Natural killer cell treated with Interleukin-12 subunit alpha and Interleukin-12 subunit beta and Interleukin-15 and Interleukin-18, amount 100 ng/mL, for 72 hours (primary cell): Measurements from ENCODE around the gene CEBPZOS. TPM values are rescaled to one million over a fixed set of nuclear protein-coding genes. Genes with fewer than 3 reads are reported as not detected.

Experiments used
- ATAC-seq, 2 donors: fragments of 150-1000 bp; cut with Tn5 transposase in 1 of 2; sonication (Bioruptor Pico), chemical (Tn5 transposase) in 1 of 2; 2 replicates each; pipeline ENCODE4 v1.10.0; 2021
- DNase-seq: peaks from one replicate; pipeline ENCODE4 v3.0.0; 2022; ENCODE audit warnings: low spot score
- H3K27ac Mint-ChIP-seq, 2 donors: 1 replicate in 1 of 2; 2 replicates in 1 of 2; pipeline ENCODE4 v1.8.0; 2022; ENCODE audit warnings: mixed read lengths in 2 of 2, mild to moderate bottlenecking in 1 of 2, moderate library complexity in 1 of 2
- H3K27me3 Mint-ChIP-seq, 2 donors: 1 replicate in 1 of 2; 2 replicates in 1 of 2; pipeline ENCODE4 v1.8.0; 2022; ENCODE audit warnings: mixed read lengths in 2 of 2
- H3K36me3 Mint-ChIP-seq: one replicate; pipeline ENCODE4 v1.8.0; 2022; ENCODE audit warnings: mixed read lengths
- H3K4me1 Mint-ChIP-seq, 2 donors: 1 replicate in 1 of 2; 2 replicates in 1 of 2; pipeline ENCODE4 v1.8.0; 2022; ENCODE audit warnings: low read depth in 2 of 2, mixed read lengths in 2 of 2, mild to moderate bottlenecking in 1 of 2
- H3K4me3 Mint-ChIP-seq: one replicate; pipeline ENCODE4 v1.8.0; 2022; ENCODE audit warnings: mixed read lengths
- H3K9me3 Mint-ChIP-seq: 2 replicates; pipeline ENCODE4 v1.8.0; 2022; ENCODE audit warnings: mixed read lengths
- total RNA-seq, 2 donors: library from RNA; stranded (reverse); gene quantifications; one replicate each; pipeline ENCODE4 v1.2.3, GENCODE V29; 2022

Gene CEBPZOS
- 10 to 100 TPM; 32.6 to 37.9 TPM for total RNA-seq

DNA sequence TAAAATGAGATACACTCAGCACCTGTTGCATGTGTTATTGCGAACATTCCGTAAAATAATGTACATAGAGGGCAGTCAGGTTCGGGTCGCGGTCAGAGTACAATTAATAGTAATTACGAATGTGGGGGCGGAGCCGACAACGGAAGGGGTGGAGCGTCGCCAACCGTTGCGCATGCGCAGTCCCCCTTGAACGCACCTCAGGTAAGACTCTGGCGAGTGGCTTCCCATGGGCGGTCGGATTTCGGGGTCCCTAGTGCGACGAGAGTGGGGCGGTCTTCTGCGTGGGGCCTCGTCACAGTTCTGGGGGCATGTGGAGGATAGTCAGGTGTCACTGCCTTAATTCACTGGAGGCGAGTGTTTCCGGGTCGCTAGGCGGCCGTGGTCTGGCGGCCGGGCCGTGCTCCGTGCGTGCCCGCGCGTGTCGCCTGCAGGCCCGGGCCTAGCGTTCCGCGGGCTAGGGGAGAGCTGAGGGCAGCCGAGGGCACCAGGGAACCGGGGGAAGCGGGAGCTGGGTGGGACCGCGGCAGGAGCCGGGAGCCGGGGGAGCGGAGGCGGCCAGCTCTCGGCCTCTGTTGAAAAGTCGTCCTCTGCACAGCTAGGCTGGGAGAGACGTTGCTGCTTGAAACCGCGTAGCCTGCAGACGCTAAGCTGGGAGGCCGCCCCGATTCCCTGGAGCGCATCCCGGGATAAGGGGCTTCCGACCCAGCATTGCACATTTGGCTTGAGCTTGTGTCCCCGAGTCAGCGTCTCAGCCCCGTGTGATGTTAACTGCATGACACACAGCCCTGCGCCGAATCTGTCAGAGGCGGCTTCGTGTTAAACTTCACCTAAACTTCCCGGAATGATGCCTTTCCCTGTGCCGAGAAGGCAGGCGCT is at the start of gene CEBPZOS:
TSS of gene CEBPZOS (plus strand) at position 177 of the 876 bp plus-strand sequence. CDS start 3,209 bp downstream, outside the sequence.
- DNase-seq: peak; percentile 89
- peak within 1 kb of the TSS; percentile 94 for H3K4me3 Mint-ChIP-seq
- peaks cover 15 to 22% of the 10 kb centered on the region in 2 donors for H3K4me1 Mint-ChIP-seq
- no peaks in the 10 kb centered on the region for H3K9me3 Mint-ChIP-seq
- peak within 1 kb of the TSS; percentile 97 to 99 for H3K27ac Mint-ChIP-seq
- H3K27me3 Mint-ChIP-seq: no peaks in the 10 kb centered on the region
- ATAC-seq: peak; percentile 90 to 93
- peaks cover 2% of the 10 kb centered on the region for H3K36me3 Mint-ChIP-seq

DNA sequence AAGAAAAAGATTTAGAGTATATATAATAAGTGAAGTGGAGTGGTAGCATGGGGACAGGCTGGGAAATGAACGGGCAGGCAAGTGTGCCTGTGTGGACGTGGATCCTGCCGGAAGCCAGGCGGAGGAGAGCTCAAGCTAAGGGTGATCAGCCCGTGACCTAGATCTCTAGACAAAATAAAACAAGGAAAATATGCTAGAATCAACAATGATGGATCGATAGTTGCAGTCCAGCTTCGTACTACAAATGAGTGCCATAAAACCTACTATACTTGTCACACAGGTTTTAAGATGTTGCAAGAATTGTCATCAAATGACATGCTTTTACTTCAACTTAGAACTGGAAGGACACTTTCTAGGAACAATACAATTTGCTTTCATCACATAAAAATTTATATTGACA is 48.0 kb upstream of the CEBPZOS start:
- Mint-ChIP-seq H3K4me3 (no peak overlapping the region), H3K36me3 (peaks cover 29% of the 10 kb centered on the region), H3K27ac (peak overlapping the region; percentile 24 to 81), H3K9me3 (no peaks in the 10 kb centered on the region), H3K27me3 (no peaks in the 10 kb centered on the region), H3K4me1 (peaks cover 25 to 30% of the 10 kb centered on the region in 2 donors)
- no peak for DNase-seq
- no peak for ATAC-seq

DNA sequence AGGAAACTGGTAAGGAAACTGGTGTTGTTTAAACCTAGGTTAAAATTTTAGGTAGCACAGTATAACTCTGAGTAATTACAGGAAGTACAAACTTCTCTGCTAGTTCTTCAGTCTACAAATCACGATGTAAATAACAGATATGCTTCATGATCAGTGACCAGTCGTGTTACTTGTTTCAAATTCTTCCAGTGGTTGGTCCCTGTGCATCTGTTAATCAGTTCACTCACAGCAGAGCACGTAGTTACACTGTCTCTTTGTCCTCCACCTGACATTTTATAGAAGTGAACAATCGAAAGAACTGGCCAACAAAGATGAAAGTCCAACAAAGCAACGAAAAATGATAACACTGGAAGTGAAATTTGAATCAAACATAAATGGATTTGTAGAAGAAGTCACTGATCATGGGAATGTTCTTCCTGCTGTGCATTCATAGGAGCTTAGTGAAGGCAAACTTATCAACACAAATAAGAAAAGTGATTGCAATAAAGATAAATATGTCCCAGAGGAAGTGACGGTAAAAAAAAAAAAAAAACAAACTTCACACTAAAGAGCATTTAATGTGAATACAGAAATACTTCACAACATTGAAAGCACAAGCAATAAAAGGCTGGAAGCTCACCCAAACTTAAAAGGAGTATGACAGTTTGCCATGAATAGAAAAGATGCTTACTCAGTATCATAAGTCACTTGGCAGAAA is 46.5 kb upstream of the CEBPZOS start:
- no peaks in the 10 kb centered on the region for H3K9me3 Mint-ChIP-seq
- peak overlapping the region; percentile 80 to 81 for H3K27ac Mint-ChIP-seq
- no peak for DNase-seq
- H3K4me1 Mint-ChIP-seq: peaks cover 27 to 35% of the 10 kb centered on the region in 2 donors
- no peaks in the 10 kb centered on the region for H3K27me3 Mint-ChIP-seq
- peak overlapping the region; percentile 88 for H3K4me3 Mint-ChIP-seq
- peaks cover 34% of the 10 kb centered on the region for H3K36me3 Mint-ChIP-seq
- ATAC-seq: peak; percentile 65 to 87

DNA sequence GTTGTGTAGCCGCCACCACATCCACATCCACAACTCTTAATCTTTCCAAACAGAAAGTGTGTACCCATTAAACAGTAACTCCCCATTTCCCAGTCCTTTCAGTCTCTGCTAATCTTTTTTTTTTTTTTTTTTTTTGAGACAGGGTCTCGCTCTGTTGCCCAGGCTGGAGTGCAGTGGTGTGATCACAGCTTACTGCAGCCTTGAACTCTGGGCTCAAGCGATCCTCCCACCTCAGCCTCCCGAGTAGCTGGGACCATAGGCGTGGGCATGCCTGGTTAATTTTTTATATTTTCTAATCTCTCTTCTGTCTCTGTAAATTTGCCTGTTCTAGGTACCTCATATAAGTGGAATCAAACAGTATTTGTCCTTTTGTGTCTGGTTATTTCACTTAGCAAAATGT is 43.1 kb upstream of the CEBPZOS start:
- H3K4me1 Mint-ChIP-seq: peaks cover 46 to 57% of the 10 kb centered on the region in 2 donors
- DNase-seq (no peak), ATAC-seq (no peak)
- no peaks in the 10 kb centered on the region for H3K27me3 Mint-ChIP-seq
- H3K9me3 Mint-ChIP-seq: no peaks in the 10 kb centered on the region
- peaks cover 24% of the 10 kb centered on the region for H3K36me3 Mint-ChIP-seq
- H3K4me3 Mint-ChIP-seq: no peak overlapping the region
- H3K27ac Mint-ChIP-seq: no peak overlapping the region

DNA sequence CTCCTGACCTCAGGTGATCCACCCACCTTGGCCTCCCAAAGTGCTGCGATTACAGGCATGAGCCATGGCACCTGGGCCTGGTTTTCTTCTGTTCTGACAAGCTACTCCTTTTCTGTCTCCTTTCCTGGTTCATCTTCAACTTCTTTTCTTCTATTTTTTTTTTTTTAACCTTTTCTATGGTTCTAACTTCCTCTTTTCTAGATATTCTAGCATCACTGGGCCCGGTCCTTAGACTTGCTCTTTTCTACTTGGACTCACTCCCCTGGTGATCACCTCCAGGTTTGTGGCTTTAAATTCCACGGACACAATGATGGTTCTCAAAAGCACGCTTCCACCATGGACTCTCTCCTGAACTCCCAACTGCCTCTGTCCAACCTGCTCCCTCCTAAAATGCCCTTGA is 41.5 kb upstream of the CEBPZOS start:
- H3K36me3 Mint-ChIP-seq: peaks cover 15% of the 10 kb centered on the region
- peak overlapping the region in 1 of 2 donors; percentile 77 for H3K27ac Mint-ChIP-seq
- no peak for ATAC-seq
- peaks cover 35 to 53% of the 10 kb centered on the region in 2 donors for H3K4me1 Mint-ChIP-seq
- H3K27me3 Mint-ChIP-seq: no peaks in the 10 kb centered on the region
- no peak for DNase-seq
- H3K9me3 Mint-ChIP-seq: no peaks in the 10 kb centered on the region
- peak overlapping the region; percentile 98 for H3K4me3 Mint-ChIP-seq

DNA sequence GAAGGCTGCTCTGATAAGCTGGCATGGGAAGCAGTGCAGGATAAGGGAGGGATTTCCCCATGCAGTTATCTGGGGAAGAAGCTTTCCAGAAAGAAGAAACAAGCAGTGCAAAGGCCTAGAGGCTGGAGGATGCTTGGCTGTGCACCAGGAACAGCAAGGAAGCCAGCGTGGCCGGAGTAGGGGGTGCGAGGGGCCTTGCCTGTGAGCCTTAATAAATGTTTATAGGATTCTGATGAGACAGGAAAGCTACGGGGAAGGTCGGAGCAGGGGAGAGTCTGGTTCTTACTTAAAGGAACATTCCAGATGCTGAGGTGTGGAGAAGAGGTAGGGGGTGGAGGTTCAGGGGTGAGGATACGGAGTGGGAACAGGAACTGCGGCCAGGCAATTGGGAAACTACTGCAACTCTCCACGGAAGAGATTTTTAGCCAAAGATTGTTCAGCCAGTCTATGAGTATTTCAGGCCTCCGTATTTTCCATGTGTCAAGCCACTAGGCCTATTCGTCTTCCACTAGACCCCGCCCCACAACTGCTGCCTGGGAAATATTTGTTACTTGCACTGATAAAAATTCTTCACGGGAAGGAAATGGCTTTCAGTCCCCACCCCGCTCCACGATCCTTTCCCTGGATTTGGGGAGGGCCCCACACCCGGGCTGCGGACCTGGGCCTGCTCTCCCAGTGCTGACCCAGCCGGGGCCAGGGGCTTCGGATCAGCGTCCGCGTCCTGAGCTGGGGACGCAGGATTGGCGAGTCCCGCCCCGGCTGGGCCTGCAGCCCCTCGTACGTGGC is 40.0 kb upstream of the CEBPZOS start:
- ATAC-seq: peak in 1 of 2 donors; percentile 10
- H3K27ac Mint-ChIP-seq: peak overlapping the region; percentile 77 to 83
- peaks cover 15% of the 10 kb centered on the region for H3K36me3 Mint-ChIP-seq
- no peaks in the 10 kb centered on the region for H3K9me3 Mint-ChIP-seq
- H3K4me1 Mint-ChIP-seq: peaks cover 27 to 42% of the 10 kb centered on the region in 2 donors
- H3K27me3 Mint-ChIP-seq: no peaks in the 10 kb centered on the region
- H3K4me3 Mint-ChIP-seq: peak overlapping the region; percentile 98
- DNase-seq: peak; percentile 62

DNA sequence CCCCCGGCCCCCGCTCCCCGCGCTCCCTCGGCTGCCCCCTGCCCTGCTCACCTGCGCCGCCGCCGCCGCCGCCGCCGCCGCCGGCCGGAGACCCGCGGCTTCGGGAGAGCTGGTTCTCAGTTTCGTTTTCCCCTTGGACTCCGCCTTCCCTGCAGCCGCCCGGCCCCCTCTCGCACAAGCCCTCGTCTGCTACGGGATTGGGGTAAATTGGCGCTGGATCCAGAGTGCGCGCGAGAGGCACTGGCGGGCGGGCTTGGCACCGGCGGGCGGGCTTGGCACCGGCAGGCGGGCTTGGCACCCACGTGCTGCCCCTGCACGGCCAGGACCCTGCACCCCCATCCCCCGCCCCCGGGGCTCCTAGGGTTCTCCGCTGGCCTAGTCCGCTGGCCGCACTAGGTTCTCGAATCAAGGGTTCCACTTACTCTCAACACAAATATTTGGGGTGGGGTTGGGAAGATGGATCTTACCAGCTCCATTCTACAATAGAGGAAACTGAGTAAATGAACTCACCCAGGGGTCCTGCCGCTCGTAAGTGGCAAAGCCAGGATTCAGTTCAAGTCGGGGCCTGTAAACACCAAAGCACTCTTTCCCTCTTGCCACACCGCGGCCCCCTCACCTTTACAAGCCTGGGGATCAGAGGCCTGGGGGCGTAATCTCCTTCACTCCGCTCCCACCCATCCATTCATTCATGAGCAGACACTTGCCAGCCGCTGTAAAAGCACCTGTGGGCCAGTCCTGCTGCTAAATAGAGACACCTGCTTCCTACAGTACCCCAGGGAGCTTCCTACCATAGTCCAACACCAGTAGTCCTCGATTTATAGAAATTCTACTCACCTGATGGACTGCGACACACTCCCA is 39.2 kb upstream of the CEBPZOS start, which contains the start of gene EIF2AK2:
TSS of gene EIF2AK2 (minus strand) at position 124 of the 858 bp plus-strand sequence. CDS start 9,174 bp downstream, outside the sequence.
- Mint-ChIP-seq H3K27ac (peak within 1 kb of the TSS; percentile 77 to 83), H3K4me3 (peak within 1 kb of the TSS; percentile 98), H3K4me1 (peaks cover 27 to 38% of the 10 kb centered on the region in 2 donors), H3K36me3 (peaks cover 15% of the 10 kb centered on the region), H3K9me3 (no peaks in the 10 kb centered on the region), H3K27me3 (no peaks in the 10 kb centered on the region)
- ATAC-seq (peak; percentile 96 to 99), DNase-seq (peak; percentile 91)

DNA sequence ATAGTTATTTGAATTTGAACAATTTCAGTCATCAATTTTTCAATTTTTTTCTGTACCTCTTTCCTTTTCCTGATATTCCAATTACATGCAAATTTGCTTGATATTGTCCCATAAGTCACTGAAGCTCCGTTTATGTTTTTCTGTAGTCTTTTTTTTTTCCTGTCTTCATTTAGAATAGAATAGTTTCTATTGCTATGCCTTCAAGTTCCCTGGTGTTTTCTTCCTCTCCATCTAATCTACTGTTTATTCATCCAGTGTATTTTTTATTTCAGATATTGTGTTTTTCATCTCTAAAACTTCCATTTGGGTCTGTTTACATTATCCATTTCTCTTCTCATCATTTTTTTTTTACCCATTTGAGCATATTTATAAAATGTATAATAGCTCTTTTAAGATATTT is 31.5 kb upstream of the CEBPZOS start:
- Mint-ChIP-seq H3K27ac (no peak overlapping the region), H3K36me3 (peaks cover 14% of the 10 kb centered on the region), H3K4me3 (no peak overlapping the region), H3K9me3 (peaks cover 4% of the 10 kb centered on the region), H3K27me3 (peaks cover 0 to 10% of the 10 kb centered on the region in 2 donors), H3K4me1 (no peaks in the 10 kb centered on the region)
- no peak for DNase-seq
- ATAC-seq: no peak

DNA sequence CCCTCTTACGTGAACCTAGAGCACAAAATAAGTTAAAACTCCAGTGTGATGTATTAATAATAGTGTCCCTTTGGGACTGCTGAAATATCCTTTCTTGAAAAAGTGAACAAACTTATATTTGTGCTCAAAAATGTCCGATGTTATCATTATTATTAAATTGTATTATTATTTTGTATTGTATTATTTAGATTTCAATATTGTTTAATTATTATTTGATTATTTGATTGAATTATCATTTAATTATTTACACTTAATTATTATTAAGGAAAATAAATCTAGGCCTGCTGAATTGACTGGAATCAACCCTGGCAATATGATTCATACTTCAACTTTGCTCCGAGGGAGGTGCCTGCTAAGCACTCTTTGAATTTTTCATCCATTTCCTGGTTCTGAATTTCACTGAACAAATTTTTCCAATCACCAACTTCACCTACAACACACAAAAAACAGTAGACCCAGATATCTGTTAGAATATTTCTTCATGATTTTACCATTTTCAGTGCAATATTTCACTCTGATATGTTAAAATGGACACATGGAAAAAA is 28.6 kb upstream of the CEBPZOS start:
- H3K27me3 Mint-ChIP-seq: peaks cover 0 to 10% of the 10 kb centered on the region in 2 donors
- peaks cover 4% of the 10 kb centered on the region for H3K9me3 Mint-ChIP-seq
- no peak overlapping the region for H3K4me3 Mint-ChIP-seq
- peaks cover 14% of the 10 kb centered on the region for H3K36me3 Mint-ChIP-seq
- no peaks in the 10 kb centered on the region for H3K4me1 Mint-ChIP-seq
- H3K27ac Mint-ChIP-seq: no peak overlapping the region
- DNase-seq (no peak), ATAC-seq (no peak)

DNA sequence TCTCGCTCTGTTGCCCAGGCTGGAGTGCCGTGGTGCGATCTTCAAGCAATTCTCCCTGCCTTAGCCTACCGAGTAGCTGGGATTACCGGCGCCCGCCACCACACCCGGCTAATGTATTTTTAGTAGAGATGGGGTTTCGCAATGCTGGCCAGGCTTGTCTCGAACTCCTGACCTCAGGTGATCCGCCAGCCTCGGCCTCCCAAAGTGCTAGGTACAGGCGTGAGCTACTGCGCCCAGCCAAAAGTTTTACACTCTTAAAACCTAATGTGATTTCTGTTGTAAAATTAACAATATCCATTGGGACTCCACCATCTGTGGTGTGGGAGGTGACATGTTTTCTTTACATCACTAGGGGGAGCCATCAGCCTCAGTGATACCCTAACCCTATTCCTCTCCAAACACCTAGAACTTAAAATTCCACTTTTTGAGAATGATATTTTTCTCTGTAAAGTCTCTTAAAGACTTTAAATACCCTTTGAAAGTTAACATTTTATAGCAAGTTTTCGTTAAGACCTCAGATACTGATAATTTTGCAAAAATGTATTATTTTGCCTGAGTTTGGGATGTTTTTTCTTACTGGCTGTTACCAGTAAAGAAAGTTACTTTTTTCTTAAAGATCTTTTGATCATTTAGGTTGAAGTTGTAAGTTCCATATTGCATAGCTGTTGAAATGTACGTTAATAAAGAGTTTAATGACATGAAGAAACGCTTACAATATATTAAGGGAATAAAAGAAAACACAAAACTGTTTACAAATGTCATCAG is 27.9 kb upstream of the CEBPZOS start:
- peaks cover 14% of the 10 kb centered on the region for H3K36me3 Mint-ChIP-seq
- peaks cover 4% of the 10 kb centered on the region for H3K9me3 Mint-ChIP-seq
- ATAC-seq: peak in 1 of 2 donors; percentile 68
- H3K4me3 Mint-ChIP-seq: no peak overlapping the region
- H3K4me1 Mint-ChIP-seq: no peaks in the 10 kb centered on the region
- H3K27me3 Mint-ChIP-seq: peaks cover 0 to 10% of the 10 kb centered on the region in 2 donors
- no peak overlapping the region for H3K27ac Mint-ChIP-seq
- no peak for DNase-seq

DNA sequence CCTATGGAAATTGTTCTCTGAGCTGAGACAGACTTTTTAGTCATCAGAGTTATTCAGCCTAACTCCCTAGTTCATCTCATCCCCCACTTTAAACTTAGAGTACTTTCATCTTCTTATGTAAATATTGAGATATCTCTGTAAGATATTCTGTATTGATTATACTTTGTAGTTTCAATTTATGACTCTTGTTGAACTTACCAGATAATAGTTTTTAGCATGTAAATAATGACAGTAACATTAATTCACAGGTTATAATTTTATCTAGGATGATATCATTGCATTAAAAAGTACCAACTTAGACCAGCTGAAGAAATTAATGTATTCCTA is 24.7 kb upstream of the CEBPZOS start:
- no peak overlapping the region for H3K4me3 Mint-ChIP-seq
- no peaks in the 10 kb centered on the region for H3K4me1 Mint-ChIP-seq
- H3K27me3 Mint-ChIP-seq: peaks cover 0 to under 1% of the 10 kb centered on the region in 2 donors
- H3K36me3 Mint-ChIP-seq: no peaks in the 10 kb centered on the region
- H3K27ac Mint-ChIP-seq: no peak overlapping the region
- H3K9me3 Mint-ChIP-seq: no peaks in the 10 kb centered on the region
- ATAC-seq: no peak
- DNase-seq: no peak

DNA sequence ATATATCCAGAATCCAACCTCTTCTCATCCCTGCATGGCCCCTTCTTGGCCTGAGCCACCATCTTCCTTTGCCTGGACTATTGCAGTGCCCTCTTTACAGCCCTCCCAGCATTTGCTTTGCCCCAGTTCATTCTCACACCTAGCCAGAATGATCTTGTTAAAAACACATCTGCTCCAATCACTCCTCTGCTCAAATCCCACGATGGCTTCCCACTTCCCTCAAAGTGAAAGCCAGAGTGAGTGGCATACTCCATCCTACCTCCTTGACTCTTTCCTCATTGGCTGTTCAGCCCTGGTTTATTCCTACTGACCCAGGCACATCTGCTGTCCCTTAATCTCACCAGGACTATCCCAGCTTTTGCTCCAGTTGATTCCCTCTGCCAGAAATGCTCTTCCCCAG is 22.6 kb upstream of the CEBPZOS start:
- peaks cover 0 to 6% of the 10 kb centered on the region in 2 donors for H3K27me3 Mint-ChIP-seq
- DNase-seq (no peak), ATAC-seq (no peak)
- H3K36me3 Mint-ChIP-seq: no peaks in the 10 kb centered on the region
- no peak overlapping the region for H3K27ac Mint-ChIP-seq
- H3K4me1 Mint-ChIP-seq: no peaks in the 10 kb centered on the region
- no peaks in the 10 kb centered on the region for H3K9me3 Mint-ChIP-seq
- no peak overlapping the region for H3K4me3 Mint-ChIP-seq
